ENCODE results near the gene TMX4.
A peak's percentile ranks its signal among the peaks of the same experiment; 100 is the strongest.

The TMX4 gene

DNA sequence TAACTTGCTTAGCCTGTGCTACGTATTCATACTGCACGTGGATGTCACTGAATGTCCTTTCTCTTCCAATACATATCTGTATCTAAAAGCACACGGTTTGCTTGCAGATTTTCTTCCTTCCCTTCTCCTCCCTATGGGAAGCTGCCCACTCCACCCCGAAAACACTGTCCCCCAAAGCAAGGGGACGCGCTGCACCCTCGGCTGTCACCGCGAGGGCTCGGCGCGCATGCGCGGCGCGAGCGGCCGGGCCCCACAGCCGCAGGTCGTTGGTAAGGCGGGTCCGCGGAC lies 659 bp downstream of the TMX4 start:
- DNase-seq (ENCODE audit: low read depth in 2 of 2), result peak; percentile 15 to 39

DNA sequence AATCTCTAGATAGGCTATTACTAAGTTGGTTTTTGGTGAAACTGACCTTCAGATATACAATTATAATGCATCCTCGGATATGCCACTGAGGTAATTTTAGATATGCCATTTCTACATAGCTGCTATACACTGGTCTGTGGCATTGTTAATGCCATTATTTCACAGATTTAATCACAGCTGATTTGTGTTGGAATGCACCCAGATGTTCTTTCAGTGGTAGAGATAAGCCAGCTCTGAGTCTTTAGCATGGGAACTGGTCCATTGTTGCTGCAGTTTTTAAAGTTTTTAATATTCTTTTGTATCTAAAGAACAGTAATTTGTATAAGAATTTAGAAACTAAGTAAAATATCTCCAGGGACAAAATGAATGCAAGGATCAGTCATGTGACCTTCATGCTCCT lies 6.8 kb downstream of the TMX4 start:
- DNase-seq (ENCODE audit: low read depth in 2 of 2), result no peak

DNA sequence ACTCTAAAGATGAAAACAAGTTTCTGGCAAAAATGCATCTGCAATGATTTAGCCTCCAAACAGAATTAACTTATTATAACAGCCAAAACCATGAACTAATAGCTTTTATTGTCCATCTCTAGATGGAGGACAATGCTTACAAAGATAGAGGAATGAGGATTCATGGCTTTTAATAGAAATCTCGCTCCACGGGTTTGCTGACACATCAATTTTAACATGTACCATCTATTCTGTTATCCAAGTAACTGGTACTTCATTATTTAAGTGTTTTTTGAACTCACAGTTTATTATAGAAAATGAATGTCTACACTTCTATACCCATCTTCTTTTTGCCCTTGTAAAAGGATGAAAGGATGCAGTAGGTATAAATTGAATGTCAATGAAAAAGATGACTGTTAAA lies 10.8 kb downstream of the TMX4 start:
- no peak for DNase-seq (ENCODE audit: low read depth in 2 of 2)

DNA sequence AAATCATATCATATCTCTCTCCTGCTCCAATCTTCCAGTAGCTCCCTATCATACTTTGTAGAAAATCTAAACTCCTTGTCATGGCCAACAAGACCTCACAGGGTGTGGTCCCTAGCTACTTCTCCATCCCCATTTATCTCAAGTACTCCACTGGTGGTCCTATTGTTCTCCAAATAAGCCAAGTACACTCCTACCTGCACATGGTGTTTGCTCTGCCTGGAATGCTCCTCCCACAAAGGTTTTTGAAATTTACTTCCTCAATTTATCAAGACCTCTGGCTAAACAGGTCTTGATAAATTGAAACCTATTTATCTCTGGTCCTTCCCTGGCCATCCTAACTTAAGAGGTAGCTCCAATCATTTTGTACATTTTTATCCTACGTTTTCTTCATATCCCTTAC lies 12.1 kb downstream of the TMX4 start:
- DNase-seq (ENCODE audit: low read depth in 2 of 2), result no peak

DNA sequence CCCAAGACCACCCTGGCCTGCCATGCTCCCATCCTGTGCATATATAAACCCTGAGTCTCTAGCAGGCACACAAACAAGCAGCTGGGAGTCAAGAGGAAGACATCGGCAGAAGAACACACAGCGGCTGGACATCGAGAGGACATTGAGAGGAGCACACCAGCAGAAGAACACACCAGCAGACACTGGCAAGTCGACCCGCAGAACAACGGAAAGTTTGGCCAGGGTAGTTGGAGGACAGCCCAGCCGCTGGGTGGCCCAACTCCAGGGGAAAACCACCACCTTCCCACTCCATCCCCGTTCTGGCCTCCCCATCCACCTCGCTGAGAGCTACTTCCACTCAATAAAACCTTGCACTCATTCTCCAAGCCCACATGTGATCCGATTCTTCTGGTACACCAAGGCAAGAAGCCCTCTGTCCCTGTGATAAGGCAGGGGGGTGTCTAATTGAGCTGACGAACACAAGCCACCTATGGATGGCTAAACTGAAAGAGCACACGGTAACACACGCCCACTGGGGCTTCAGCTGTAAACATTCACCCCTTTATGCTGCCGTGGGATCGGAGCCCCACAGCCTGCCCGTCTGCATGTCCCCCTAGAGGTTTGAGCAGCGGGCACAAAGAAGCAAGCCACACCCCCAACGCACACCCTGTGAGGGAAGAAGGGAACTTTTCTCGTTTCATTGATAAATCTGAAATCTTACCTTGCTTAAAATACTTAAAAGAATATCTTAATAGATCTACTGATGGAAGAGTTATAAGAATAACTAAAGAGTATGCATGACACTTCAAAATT lies 13.8 kb downstream of the TMX4 start:
- no peak for DNase-seq (ENCODE audit: low read depth in 2 of 2)

DNA sequence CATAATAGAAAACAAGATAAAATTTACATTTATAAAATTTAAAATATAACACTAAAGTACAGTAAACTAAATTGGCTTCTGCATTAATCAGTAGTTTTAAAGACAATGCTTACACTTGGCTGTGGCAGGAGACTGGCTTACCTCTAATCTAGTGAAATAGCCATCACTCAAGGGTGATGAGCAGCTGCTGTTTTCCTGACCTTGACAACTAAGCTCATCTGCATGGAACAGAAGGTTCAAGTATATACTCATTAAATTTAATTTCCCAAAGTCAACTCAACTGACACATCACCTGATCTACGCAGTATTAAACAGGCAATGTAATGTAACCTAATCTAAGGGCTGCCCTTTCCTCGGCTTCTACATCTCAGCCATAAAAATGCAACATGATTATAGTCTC lies 14.5 kb downstream of the TMX4 start:
- no peak for DNase-seq (ENCODE audit: low read depth in 2 of 2)

DNA sequence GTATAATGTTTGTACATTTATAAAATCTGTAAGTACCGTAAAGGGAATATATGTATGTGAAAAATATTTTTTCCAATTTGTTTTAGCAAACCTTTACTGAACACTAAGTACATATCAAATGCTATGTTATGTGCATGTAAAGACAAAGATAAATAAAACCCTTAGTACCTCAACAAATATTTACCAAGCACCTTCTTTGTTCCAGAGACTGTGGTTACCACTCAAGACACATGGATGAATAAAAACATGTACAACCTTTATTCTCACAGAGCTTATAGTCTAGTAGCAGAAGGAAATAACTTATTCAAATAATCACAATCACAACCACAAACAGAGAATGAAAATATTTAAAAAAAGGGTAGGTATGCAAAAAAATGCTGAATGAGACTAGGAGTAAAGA lies 17.5 kb downstream of the TMX4 start:
- DNase-seq (ENCODE audit: low read depth in 2 of 2), result no peak

DNA sequence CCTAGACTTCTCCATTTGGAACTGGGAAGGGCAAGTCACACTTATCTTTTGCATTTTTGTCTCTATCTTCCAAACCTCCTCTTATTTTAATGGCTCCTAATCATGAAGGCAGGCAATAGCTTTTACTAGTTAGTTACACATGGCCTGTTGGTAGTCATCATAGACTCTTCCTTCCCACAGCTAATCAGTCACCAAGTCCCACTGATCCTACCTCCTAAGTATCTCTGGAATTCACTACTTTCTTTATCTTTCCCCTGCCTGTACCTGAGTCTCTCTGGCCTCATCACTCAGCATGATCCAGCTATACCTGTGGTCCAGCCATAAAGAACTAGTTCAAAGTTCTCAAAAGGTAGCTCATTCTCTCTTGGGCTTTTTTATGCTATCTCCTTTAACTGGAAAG lies 18.8 kb downstream of the TMX4 start:
- DNase-seq (ENCODE audit: low read depth in 2 of 2), result no peak

DNA sequence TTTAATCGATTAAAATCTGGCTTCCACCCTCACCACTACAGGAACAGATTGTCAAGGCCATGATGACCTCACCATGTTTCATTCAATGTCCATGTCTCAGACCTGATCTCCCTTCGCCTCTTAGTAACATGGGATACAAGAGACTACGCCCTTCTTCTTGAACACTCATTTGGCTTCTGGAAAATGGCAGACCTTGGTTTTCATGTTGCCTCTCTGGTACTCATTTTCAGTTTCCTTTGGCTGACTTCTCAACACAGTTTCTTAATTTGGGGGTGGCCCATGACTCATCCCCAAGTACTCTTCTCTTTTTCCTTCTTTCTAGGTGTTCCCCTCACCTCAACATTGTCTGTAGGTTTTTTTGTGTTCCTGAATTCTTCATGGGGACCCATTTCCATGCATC lies 22.7 kb downstream of the TMX4 start:
- no peak for DNase-seq (ENCODE audit: low read depth in 2 of 2)

DNA sequence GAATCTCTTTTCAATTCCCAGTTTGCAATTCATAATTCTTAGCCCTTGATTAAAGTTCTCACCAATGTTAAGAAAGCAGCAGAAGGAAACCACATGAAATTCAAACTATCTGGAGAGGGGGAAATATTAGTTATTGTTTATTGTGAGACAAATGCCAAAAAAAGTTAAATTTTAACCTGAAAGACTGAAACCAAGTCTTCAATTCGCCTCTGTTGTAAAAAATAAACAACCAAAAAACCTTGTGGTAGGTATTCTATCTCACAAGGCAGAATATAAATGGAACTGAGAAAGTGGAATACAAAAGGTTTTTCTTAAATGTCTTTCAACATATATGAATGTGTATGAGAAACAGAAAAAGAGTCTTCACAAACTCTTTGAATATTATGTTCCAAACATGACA lies 24.8 kb downstream of the TMX4 start:
- no peak for DNase-seq (ENCODE audit: low read depth in 2 of 2)

DNA sequence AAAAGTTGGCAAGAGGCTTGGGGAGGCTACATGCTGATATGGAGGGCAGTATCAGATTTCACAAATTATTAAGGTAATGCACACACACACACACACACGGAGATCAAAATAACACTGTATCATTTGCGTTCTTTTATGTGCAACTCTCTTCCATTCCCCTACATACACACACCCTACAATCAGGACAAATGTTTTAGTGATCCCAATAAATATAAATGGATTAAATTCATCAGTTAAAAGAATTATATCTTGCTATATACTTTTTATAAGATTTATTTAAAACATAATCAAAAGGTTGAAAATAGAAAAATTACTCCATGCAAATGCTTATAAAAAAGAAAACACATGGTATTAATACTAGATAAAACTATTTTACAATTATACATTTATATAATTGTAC lies 25.9 kb downstream of the TMX4 start:
- no peak for DNase-seq (ENCODE audit: low read depth in 2 of 2)

DNA sequence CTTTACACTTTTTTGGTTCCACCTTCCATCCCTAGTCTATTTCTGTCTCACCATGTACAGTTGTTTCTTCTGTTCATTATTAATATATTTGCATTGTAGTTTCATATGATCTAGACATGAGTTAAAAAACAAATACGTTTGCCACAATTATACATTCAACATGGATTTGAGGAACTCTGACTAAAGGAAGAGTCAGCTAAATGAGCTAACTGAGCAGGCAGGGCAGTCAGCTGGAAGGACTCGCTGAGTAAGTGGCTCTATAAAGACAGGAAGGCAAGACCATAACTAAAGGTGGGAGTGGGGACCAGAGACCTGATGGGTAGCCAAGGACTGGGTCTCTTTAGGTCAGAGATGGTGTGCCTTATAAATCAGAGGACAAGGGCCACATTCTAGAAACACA lies 26.3 kb downstream of the TMX4 start:
- DNase-seq (ENCODE audit: low read depth in 2 of 2), result no peak

DNA sequence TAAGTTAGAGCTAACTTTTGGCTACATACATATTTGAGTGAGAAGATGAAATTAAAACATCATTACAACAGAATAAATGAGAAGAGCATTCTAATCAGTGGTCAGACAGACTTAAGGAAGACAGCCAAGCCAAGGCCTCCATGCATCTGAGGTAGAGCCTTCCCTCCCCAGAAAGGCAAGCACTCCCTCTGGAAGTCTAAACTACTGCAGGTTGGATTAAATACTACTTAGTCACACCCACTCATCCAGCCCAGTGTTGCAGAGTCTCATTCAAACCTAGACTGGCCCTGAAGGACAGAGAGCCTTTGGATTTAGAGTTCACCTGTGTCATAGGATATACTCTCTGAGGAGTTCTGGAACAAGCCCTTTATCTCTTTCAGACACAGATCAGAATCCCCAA lies 29.2 kb downstream of the TMX4 start:
- DNase-seq (ENCODE audit: low read depth in 2 of 2), result no peak

DNA sequence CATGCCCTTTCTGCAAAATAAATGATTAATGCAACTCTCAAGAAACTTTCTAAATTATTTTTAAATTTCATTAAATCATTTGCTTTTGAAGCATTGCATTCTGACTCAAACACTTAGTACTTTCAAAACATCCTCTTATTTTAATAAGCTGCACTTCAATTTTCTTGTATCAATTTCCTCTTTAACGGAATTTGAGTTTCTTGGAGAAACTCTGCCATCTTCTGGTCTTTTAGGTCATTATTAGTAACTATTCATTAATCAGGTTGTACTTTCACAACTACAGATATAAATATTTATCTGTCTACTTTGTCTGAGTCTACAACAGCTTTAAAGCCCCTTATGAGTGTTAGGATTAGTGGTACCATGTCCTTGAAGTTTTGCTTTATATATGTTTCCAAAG lies 30.2 kb downstream of the TMX4 start:
- no peak for DNase-seq (ENCODE audit: low read depth in 2 of 2)

DNA sequence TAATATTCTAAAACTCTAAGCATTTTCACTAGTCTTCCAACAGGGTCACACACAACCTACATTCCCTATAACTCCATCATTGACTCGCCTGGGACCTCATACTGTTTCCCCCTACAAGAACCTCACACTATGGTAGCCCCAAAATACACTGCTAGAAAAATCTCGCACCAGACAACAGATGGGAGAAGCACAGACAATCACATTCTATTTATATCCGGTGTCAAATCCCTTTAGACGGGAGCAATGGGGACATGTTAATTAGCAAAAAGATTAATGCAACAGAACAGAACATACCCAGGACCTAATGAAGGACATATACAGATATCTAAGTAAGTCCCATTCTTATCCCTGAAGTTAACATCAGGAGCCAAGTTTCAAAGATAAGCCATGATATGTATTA lies 33.6 kb downstream of the TMX4 start:
- no peak for DNase-seq (ENCODE audit: low read depth in 2 of 2)

DNA sequence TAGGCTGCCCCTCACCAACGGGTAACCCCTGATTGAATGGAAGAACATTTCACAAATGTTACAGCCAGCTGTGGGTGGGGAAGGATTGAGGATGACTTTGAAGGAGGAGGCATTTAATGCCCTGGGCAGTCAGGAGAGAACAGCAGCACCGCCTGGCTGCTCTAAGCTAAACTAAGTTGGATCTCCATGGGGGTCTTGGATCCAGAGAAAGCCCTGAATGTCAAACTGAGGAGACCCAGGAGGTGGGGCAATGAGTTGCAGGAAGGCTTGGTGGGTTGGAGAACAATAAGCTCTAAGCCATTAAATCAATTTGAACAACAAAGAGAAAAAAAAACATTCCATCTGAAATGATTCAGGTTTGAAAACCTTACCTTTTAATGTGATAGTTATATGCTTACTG lies 35.4 kb downstream of the TMX4 start:
- DNase-seq (ENCODE audit: low read depth in 2 of 2), result no peak

DNA sequence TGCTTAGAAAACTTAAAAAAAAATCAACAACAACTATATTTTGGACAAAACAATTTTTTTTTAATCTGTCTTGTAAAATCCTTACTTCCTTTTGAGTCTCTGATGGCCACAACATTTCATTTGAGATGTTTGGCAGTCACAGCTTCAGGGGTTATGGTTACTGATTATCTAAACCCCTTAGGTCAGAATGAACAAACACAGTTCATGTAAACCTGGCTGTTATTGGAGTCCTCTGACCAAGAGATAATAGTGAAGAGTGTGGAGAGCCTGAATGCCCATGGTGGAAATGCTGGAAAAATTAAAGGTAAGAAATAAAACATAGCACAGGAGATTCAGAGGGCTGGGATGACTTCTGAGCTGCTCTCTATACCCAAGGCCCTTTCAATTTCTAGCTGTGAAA lies 38.2 kb downstream of the TMX4 start:
- no peak for DNase-seq (ENCODE audit: low read depth in 2 of 2)

DNA sequence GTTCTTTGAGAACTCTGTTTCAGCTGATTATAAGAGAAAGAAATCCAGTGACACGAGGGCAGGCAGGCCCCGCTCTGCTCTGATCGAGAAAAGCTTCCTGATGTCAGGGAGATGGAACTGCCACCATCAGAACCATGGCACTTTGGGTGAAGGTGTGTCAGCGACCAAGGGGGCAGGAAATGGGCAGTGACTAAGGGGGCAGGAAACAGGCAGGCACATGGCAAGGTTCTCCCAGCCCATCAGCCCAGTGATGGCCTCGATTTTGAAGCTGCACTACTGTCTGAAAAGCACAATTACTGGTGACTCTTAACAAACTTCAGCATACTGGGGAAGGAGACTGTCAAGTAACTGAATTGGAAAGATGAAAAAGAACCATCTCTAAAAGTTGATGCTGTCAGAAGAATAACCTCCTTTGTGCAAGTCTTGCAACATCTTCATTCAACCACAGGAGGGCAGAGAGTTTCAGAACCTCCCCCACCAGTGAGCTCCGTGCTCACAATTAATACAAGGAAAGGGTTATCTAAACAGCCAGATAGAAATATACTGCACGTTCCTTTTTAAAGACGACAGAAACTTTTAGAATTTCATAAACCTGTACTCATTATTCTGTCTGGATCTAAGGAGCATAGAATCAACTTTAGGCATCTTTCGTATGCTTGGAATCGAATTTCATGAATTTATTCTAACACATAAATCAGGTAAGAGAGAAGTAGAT lies 39.1 kb downstream of the TMX4 start:
- peak in 1 of 2 donors; percentile 3 for DNase-seq (ENCODE audit: low read depth in 2 of 2)

DNA sequence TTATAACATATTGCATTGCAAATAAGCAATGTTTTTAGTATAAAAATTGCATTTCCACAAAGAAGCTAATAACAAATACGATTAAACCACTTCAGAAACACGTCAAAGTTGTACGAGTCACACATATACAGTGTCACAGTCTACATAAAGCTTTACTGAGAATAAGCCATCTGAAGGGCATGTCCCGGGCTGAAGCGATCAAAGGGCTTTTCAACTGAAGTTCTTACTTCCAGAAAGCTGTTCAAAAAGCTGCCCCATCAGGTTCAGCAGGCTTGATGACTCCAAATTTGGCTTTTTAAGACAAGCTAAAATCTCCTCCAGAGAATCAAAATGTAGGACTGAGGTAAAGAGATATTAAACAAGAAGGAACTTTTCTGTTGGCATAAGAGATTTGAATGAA lies 41.9 kb downstream of the TMX4 start:
- no peak for DNase-seq (ENCODE audit: low read depth in 2 of 2)

DNA sequence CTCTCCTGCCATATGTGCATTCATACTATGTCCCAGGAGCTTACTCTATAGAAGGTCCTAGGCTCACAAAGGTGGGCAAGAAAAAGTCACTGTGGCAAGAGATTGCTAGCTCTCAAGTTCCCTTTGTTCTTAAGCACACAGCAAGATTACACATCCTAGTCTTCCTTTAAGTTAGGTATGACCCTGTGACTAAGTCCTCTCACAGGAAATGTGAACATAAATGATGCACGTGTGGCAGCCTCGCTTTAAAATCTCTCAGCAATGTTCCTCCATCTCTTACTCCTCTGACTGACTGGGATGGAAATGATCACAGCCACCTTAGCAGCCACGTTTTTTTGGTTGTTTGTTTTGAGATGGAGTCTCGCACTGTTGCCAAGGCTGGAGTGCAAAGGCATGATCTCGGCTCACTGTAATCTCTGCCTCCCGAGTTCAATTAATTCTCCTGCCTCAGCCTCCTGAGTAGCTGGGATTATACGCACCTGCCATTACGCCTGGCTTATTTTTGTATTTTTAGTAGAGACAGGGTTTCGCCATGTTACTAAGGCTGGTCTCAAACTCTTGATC lies 43.6 kb downstream of the TMX4 start:
- no peak for DNase-seq (ENCODE audit: low read depth in 2 of 2)

DNA sequence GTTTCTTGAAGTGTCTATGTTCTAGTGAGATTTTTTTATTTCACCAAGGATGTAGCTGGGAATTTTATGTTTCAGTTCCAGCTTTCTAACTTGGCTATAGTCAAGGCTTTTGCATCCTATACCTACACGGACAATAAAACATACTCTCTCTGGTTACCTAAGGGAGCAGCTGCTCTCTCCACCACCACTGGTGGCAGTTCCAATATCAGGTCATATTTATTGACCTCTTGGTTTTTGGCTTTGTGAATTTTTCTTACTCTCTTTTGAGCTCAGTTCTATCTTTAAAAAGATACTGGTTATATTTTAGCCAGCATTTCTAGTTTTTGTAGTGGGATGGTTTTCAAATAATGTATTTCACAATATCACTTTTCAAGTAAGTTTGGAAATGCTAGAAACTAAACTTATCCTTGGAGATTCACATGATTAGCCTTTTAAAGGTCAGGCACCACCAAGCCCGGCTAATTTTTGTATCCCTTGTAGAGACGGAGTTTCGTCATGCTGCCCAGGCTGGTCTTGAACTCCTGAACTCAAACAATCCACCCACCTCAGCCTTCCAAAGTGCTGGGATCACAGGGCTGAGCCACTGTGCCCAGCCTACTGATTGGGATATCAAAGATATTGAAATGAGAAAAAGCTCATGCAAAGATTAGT lies 44.7 kb downstream of the TMX4 start:
- no peak for DNase-seq (ENCODE audit: low read depth in 2 of 2)

DNA sequence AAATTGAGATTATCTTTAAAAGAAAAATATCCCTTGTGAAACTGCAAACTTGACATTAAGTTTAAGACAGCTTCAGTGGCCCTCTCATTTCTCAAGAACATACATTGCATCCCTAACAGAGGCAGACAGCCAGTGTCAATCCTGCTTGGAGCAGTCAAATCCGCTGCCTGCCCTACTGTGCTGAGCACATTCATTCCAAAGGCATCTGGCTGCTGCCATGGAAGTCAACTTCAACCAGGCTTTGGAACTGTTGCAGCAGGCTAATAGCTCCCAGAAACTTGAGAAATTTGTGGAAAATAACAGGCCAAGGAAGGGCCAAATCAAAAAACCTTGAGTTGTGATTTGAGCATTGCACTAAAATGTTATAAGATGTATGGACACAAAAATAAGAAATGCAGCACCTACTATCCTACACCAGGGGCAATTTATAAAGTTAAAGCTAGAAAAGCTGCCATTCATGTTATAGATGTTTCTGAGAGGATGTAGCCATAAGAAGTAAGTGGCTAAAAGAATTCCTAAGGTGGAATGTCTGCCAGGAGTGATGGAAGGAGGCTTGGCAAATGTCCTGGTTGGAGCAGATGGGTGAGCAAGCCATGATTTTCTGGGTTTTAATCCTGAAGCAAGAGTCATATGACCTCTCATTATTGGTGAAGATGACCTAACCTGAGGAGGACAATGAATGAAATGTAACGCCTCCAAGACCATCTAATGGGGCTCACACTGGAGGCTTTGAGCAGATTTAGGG lies 47.9 kb downstream of the TMX4 start:
- no peak for DNase-seq (ENCODE audit: low read depth in 2 of 2)
